Fibroblast of peridontal ligament (primary cell): ENCODE results near the gene KRTAP10-11.
"Not testable (repeated sequence)": the region's sequence is repeated elsewhere in the genome, so short reads cannot be mapped to it uniquely, and the experiment has no call there.

ENCODE experiments used
- DNase-seq: peaks from one replicate; pipeline ENCODE4 v3.0.0-alpha.2; 2010; ENCODE audit errors: extremely low read depth

The KRTAP10-11 gene, protein sequence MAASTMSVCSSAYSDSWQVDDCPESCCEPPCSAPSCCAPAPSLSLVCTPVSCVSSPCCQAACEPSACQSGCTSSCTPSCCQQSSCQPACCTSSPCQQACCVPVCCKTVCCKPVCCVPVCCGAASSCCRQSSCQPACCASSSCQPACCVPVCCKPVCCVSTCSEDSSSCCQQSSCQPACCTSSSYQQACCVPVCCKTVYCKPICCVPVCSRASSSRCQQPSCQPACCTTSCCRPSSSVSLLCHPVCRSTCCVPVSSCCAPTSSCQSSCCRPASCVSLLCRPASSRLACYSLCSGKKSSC

GRCh38 chr21:44646366-44647221 lies at the start of gene KRTAP10-11:
TSS of gene KRTAP10-11 (plus strand) at chr21:44646414. CDS start at chr21:44646459, 45 bp downstream.
- not testable (repeated sequence) for DNase-seq

DNA sequence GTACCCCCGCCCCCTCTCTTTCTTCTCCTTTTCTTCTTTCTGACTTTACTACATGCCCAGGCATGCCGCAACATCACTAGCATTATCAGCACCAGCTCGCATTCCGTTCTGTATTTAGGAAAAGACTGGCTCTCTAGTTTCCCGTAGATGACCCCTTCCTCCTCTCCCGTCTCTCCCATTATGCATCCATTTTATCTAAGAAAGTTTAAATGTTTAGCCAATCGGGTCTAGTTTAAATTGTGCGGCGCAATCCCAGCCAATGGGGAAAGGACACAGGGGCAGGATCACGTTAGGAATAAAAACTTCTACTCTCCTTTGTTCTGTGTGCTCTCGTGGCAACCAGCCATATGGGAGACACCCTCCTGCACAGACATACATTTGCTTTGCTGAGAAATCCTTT lies 48.2 kb upstream of the KRTAP10-11 start:
- DNase-seq: no peak

GRCh38 chr21:44599264-44600029 lies 46.8 kb upstream of the KRTAP10-11 start:
- DNase-seq: no peak

- DNase-seq: not testable (repeated sequence)
Measured at GRCh38 chr21:44600118-44600978, 45.9 kb upstream of the KRTAP10-11 start, which contains the start of gene KRTAP10-7. TSS of gene KRTAP10-7 (plus strand) at chr21:44600597. CDS start at chr21:44600622, 25 bp downstream.

GRCh38 chr21:44601091-44601490 lies 45.1 kb upstream of the KRTAP10-11 start:
- DNase-seq: not testable (repeated sequence)

DNA sequence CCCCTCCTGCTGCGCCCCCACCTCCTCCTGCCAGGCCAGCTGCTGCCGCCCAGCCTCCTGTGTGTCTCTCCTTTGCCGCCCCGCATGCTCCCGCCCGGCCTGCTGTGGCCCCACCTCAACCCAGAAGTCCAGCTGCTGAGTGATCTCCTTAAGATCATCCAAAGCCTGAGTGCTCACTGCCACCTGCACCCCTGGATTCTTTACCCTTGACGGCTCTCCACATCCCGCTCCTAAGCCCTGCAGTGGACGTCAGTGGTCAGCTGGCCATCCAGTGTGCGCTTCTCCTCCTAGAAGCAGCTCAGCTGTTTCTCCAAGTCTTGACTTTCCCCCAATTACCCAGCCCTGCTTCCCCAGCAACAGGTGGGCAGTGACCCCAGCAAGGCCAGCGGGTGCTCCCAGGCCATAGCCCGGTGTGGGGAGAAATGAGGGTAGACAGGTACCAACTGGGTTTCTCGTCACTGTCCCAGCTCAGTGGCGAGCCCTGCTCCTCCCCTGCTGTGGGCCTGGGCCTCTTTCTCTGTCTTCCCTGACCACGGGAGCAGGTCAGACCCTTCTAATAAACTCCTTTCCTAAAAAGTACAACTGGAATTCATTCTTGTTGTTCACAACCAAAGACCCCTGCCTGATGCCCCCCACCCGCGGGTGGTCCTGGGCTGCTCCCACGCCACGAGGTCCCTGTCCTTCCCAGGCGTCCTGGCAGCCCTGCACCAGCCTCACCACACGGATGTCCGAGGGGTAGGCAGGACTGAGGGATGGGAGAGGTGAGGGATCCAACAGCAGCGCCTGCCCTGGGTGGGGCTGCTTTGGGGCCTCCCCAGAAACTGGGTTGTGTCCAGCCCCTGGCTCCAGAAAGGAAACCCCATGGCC lies 44.4 kb upstream of the KRTAP10-11 start:
- no peak for DNase-seq

- no peak for DNase-seq
Measured at GRCh38 chr21:44602463-44602850, 43.8 kb upstream of the KRTAP10-11 start.

DNA sequence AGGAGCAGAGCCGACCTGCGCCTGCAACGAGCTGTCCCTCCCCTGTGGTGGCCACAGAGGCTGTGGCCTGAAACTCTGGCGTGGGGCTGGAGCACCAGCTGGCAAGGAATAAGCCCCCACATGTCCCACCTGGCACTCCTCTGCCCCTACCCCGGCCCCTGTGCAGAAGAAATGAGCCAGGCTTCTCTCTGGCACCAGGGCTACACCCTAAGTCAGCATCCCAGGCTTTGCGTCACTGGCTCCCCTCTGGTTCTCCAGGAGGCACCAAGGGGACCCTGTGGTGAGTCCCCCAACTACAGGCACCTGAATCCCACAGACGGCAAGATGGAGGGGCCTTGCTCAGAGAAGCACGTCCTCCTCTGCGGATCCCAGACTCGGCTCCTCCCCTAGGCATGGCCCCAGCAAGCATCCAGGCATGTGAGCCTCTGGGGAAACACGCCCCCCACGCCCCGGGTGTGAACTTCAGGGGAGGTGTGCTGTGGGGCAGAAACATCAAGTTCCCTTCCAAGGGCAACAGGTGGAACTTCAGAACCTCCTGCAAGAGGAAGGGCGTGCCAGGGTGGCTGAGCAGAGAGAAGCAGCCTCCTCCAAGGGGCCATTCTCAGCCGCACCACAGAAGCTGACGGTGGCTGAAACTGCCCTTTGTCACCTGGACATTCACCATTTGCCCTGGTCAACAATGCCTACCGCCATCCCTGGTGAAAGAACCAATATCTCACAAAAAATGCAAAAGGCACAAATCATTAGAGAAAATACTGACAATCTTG lies 42.9 kb upstream of the KRTAP10-11 start:
- no peak for DNase-seq

- DNase-seq: no peak
Measured at GRCh38 chr21:44603911-44604310, 42.3 kb upstream of the KRTAP10-11 start.

GRCh38 chr21:44606495-44606894 lies 39.7 kb upstream of the KRTAP10-11 start:
- no peak for DNase-seq

- no peak for DNase-seq
Measured at GRCh38 chr21:44609193-44609592, 37.0 kb upstream of the KRTAP10-11 start.

DNA sequence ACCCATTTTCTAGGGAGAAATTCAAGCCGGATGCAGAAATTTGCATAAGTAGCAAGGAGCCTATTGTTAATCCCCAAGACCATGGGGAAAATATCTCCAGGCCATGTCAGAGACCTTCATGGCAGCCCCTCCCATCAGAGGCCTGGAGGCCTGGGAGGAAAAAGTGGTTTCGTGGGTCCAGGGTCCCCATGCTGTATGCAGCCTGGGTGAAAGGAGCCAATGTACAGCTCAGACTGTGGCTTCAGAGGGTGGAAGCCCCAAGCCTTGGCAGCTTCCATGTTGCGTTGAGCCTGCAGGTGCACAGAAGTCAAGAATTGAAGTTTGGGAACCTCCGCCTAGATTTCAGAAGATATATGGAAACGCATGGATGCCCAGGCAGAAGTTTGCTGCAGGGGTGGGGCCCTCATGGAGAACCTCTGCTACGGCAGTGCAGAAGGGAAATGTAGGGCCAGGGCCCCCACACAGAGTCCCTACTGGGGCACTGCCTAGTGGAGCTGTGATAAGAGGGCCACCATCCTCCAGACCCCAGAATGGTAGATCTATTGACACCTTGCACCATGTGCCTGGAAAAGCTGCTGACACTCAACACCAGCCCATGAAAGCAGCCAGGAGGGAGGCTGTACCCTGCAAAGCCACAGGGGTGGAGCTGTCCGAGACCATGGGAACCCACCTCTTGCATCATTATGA lies 35.9 kb upstream of the KRTAP10-11 start:
- not testable (repeated sequence) for DNase-seq

GRCh38 chr21:44611551-44611950 lies 34.7 kb upstream of the KRTAP10-11 start:
- DNase-seq: no peak

GRCh38 chr21:44612029-44612486 lies 34.2 kb upstream of the KRTAP10-11 start, which contains the start of gene KRTAP10-8:
TSS of gene KRTAP10-8 (plus strand) at chr21:44612079. CDS start at chr21:44612101, 22 bp downstream.
- DNase-seq: no peak

DNA sequence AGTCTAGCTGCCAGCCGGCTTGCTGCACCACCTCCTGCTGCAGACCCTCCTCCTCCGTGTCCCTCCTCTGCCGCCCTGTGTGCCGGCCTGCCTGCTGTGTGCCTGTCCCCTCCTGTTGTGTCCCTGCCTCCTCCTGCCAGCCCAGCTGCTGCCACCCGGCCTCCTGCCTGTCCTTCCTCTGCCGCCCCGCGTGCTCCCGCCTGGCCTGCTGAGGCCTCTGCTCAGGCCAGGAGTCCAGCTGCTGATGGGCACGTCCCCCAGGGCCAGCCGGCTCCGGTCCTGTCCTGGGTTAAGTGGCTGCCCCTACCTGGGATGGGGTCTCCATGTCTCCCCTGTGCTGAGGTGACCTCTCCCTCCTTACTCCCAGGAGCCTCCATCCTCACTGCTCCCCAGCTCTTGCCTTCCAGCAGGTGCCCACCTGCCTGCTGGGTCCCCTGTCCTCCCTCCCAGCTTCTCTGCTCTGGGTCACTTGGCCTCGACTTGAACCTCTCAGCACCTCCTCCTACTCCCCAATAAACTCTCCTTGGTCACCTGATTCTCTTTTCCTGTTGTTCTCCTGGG lies 33.5 kb upstream of the KRTAP10-11 start:
- no peak for DNase-seq

DNA sequence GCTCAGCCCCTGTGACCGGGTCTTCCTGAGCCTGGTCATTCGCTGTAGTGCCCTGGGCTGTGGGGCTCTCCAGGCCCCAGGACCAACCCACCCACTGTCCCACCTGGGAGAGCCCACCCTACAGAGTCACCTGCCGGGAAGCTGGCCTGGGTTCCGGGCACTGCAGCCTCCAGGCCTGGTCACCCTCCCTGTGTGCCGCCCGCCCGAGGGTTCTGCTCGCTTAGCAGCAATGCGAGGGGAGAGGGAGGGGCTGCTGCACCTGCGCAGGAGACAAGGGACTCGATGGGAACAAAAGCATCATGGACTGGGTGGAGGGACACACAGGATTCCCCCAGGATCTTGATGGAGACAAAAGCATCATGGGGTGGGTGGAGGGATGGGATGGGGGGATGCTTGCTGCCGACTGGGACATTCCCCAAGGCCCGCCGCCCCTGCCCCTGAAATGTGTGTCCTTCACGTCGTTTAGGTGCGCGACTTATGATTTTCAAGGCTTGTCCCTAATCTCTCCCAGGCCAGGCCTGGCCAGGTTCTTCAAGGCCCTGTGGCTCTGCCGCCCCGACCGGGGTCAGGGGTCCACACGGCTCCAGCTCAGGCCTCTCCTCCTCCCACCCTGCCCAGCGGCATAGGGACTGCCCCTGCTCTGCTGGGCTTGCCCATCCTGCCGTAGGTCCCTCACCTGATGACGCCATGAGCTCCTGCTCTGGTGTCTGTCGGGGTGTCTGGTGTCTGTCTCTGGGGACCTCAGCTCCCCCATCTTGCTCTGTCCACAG lies 32.6 kb upstream of the KRTAP10-11 start:
- no peak for DNase-seq

GRCh38 chr21:44614161-44614631 lies 32.0 kb upstream of the KRTAP10-11 start:
- no peak for DNase-seq
